HepG2 (cell line): ENCODE results near the gene PIEZO1. TPM values are rescaled to one million over a fixed set of nuclear protein-coding genes. Genes with fewer than 3 reads are reported as not detected.

Experiments
- HMGXB3 ChIP-seq: sonication (generic); formaldehyde crosslinking; IDR thresholded peaks from 2 replicates; pipeline ENCODE4 v1.4.0; 2020; ENCODE audit warnings: missing genetic modification reagents, borderline replicate concordance
- NFKBIZ ChIP-seq: IDR thresholded peaks from 2 replicates; pipeline ENCODE4 v1.6.1; 2018; ENCODE audit warnings: missing genetic modification reagents, missing compliant biosample characterization
- RERE ChIP-seq: IDR thresholded peaks from 2 replicates; pipeline ENCODE4 v1.6.1; 2016; ENCODE audit warnings: low read depth, missing genetic modification reagents, missing compliant biosample characterization
- ZBTB20 ChIP-seq: sonication (generic); formaldehyde crosslinking; IDR thresholded peaks from 2 replicates; pipeline ENCODE4 v1.8.1; 2023; ENCODE audit warnings: missing genetic modification reagents, low read depth, mild to moderate bottlenecking, borderline replicate concordance
- ZBTB49 ChIP-seq: sonication (generic); formaldehyde crosslinking; IDR thresholded peaks from 2 replicates; pipeline ENCODE4 v1.4.0; 2020; ENCODE audit warnings: missing genetic modification reagents, borderline replicate concordance
- ZNF124 ChIP-seq: sonication (generic); formaldehyde crosslinking; IDR thresholded peaks from 2 replicates; pipeline ENCODE4 v1.4.0; 2020; ENCODE audit warnings: missing genetic modification reagents
- ZNF142 ChIP-seq: sonication (generic); formaldehyde crosslinking; IDR thresholded peaks from 2 replicates; pipeline ENCODE4 v1.4.0; 2020; ENCODE audit warnings: missing genetic modification reagents
- ZNF670 ChIP-seq: sonication (generic); formaldehyde crosslinking; IDR thresholded peaks from 2 replicates; pipeline ENCODE4 v1.8.0; 2022; ENCODE audit warnings: mild to moderate bottlenecking, missing genetic modification reagents, borderline replicate concordance
- ZNF839 ChIP-seq: sonication (generic); formaldehyde crosslinking; IDR thresholded peaks from 2 replicates; pipeline ENCODE4 v1.4.0; 2020; ENCODE audit warnings: missing genetic modification reagents, mild to moderate bottlenecking, borderline replicate concordance
- polyA plus RNA-seq, 8 experiments: library from polyadenylated mRNA; depleted of rRNA in 3 of 8; stranded (reverse) in 7 of 8; unstranded in 1 of 8; fragments of >200 nt; fragmentation: Illumina TruSeq in 4 of 8; extraction: Trizol in 4 of 8; gene quantifications; 2 replicates each; pipeline versions ENCODE4 v1.2.1 to v1.2.3, GENCODE V29; 2011 to 2016; ENCODE audit warnings: low read depth in 4 of 8, missing spikeins in 1 of 8, mixed read lengths in 1 of 8; ENCODE audit not compliant: insufficient read depth in 1 of 8
- total RNA-seq, 5 experiments: library from RNA; depleted of rRNA; stranded (reverse); fragments of >200 nt; fragmentation: Illumina TruSeq; extraction: Trizol; gene quantifications; 2 replicates each; pipeline ENCODE4 v1.2.3, GENCODE V29; 2016; ENCODE audit warnings: low read depth in 1 of 5

Gene PIEZO1
- total and polyA plus RNA-seq, 2 of the 13 experiments (the other 11 are each of a cell fraction or from before 2014, with no cell fraction given) = 67.9 to 85.0 TPM

GRCh38 chr16:88784074-88784855 is 755 bp downstream of the PIEZO1 start (continued):
- TF ChIP-seq ZNF670 (CRISPR knock-in tag) = no peak
- TF ChIP-seq ZNF124 = 0 out of 2 replicates have a peak, but pooled peaks have one; percentile 36
- TF ChIP-seq RERE (CRISPR knock-in tag) = no peak
- TF ChIP-seq NFKBIZ = no peak
- no peak for TF ChIP-seq ZBTB49 (CRISPR knock-in tag)
- TF ChIP-seq HMGXB3 (CRISPR knock-in tag) = no peak
- TF ChIP-seq ZNF839 = no peak
- TF ChIP-seq ZBTB20 (CRISPR knock-in tag) = 0 out of 2 replicates have a peak, but pooled peaks have one; percentile 47
- no peak for TF ChIP-seq ZNF142 (CRISPR knock-in tag)
